ENCODE data around the gene ZNF326. TPM values are rescaled to one million over a fixed set of nuclear protein-coding genes. Genes with fewer than 3 reads are reported as not detected.
"Not testable (repeated sequence)": the region's sequence is repeated elsewhere in the genome, so short reads cannot be mapped to it uniquely, and the experiment has no call there.

The ZNF326 gene
- total RNA-seq, 1 experiment from 2014 or later, result 28.9 TPM

- DNase-seq (ENCODE audit: unreplicated experiment), result no peak
- intact Hi-C loops (cut with micrococcal nuclease), result loop anchor here (10.0 kb wide), 1 partner anchor 67 kb away; no protein-coding TSS in a partner anchor
- no peaks in the 10 kb centered on the region for H3K4me1 Mint-ChIP-seq (ENCODE audit: insufficient read depth, unreplicated experiment)
- no peak overlapping the region for H3K27ac Mint-ChIP-seq (ENCODE audit: low read depth, unreplicated experiment)
- ChIA-PET CTCF (interaction anchor here (0.6 kb wide), 1 partner anchor 8 kb away, joined by 3 read pairs; no protein-coding TSS in a partner anchor), POLR2A (no interaction called here)
- H3K4me3 Mint-ChIP-seq (ENCODE audit: unreplicated experiment), result no peak overlapping the region
- TF ChIP-seq, protein P1, sequence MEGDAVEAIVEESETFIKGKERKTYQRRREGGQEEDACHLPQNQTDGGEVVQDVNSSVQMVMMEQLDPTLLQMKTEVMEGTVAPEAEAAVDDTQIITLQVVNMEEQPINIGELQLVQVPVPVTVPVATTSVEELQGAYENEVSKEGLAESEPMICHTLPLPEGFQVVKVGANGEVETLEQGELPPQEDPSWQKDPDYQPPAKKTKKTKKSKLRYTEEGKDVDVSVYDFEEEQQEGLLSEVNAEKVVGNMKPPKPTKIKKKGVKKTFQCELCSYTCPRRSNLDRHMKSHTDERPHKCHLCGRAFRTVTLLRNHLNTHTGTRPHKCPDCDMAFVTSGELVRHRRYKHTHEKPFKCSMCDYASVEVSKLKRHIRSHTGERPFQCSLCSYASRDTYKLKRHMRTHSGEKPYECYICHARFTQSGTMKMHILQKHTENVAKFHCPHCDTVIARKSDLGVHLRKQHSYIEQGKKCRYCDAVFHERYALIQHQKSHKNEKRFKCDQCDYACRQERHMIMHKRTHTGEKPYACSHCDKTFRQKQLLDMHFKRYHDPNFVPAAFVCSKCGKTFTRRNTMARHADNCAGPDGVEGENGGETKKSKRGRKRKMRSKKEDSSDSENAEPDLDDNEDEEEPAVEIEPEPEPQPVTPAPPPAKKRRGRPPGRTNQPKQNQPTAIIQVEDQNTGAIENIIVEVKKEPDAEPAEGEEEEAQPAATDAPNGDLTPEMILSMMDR (IDR thresholded peaks at IDR 0.05; ENCODE audit: unreplicated experiment), result no peak
- H3K9me3 Mint-ChIP-seq (ENCODE audit: unreplicated experiment), result no peaks in the 10 kb centered on the region
- BruUV-seq (replicated peaks), result no TSS peak
- H3K36me3 Mint-ChIP-seq (ENCODE audit: insufficient read depth, unreplicated experiment), result no peaks in the 10 kb centered on the region
- H3K27me3 Mint-ChIP-seq (ENCODE audit: insufficient read depth, unreplicated experiment), result peaks cover 16% of the 10 kb centered on the region
Measured at GRCh38 chr1:90048043-90048442, 53.1 kb downstream of the ZNF326 start.

GRCh38 chr1:90062700-90063643, 68.1 kb downstream of the ZNF326 start:
- H3K4me1 Mint-ChIP-seq (ENCODE audit: insufficient read depth, unreplicated experiment); H3K4me3 Mint-ChIP-seq (ENCODE audit: unreplicated experiment); DNase-seq (ENCODE audit: unreplicated experiment); H3K9me3 Mint-ChIP-seq (ENCODE audit: unreplicated experiment); CTCF ChIA-PET; H3K36me3 Mint-ChIP-seq (ENCODE audit: insufficient read depth, unreplicated experiment); intact Hi-C loops (cut with micrococcal nuclease); BruUV-seq (replicated peaks); H3K27ac Mint-ChIP-seq (ENCODE audit: low read depth, unreplicated experiment): not testable (repeated sequence)
- POLR2A ChIA-PET, result interaction anchor here (0.6 kb wide), 1 partner anchor 648 kb away, joined by 3 read pairs; no protein-coding TSS in a partner anchor
- H3K27me3 Mint-ChIP-seq (ENCODE audit: insufficient read depth, unreplicated experiment), result peaks cover 30% of the 10 kb centered on the region

- H3K9me3 Mint-ChIP-seq (ENCODE audit: unreplicated experiment); POLR2A ChIA-PET; DNase-seq (ENCODE audit: unreplicated experiment); H3K36me3 Mint-ChIP-seq (ENCODE audit: insufficient read depth, unreplicated experiment); BruUV-seq (replicated peaks); intact Hi-C loops (cut with micrococcal nuclease); H3K27ac Mint-ChIP-seq (ENCODE audit: low read depth, unreplicated experiment); H3K4me1 Mint-ChIP-seq (ENCODE audit: insufficient read depth, unreplicated experiment); H3K4me3 Mint-ChIP-seq (ENCODE audit: unreplicated experiment): not testable (repeated sequence)
- H3K27me3 Mint-ChIP-seq (ENCODE audit: insufficient read depth, unreplicated experiment), result peaks cover 38% of the 10 kb centered on the region
- CTCF ChIA-PET, result interaction anchor here (0.6 to 0.7 kb wide), 3 partner anchors 183 to 517 kb away, joined by 3 read pairs; no protein-coding TSS in a partner anchor
Measured at GRCh38 chr1:90064109-90064508, 69.2 kb downstream of the ZNF326 start.

GRCh38 chr1:90067194-90067931, 72.5 kb downstream of the ZNF326 start:
- H3K27ac Mint-ChIP-seq (ENCODE audit: low read depth, unreplicated experiment), result no peak overlapping the region
- peaks cover 64% of the 10 kb centered on the region for H3K27me3 Mint-ChIP-seq (ENCODE audit: insufficient read depth, unreplicated experiment)
- H3K4me1 Mint-ChIP-seq (ENCODE audit: insufficient read depth, unreplicated experiment), result no peaks in the 10 kb centered on the region
- H3K4me3 Mint-ChIP-seq (ENCODE audit: unreplicated experiment), result no peak overlapping the region
- no peaks in the 10 kb centered on the region for H3K36me3 Mint-ChIP-seq (ENCODE audit: insufficient read depth, unreplicated experiment)
- no TSS peak for BruUV-seq (replicated peaks)
- intact Hi-C loops (cut with micrococcal nuclease), result no loop called here
- H3K9me3 Mint-ChIP-seq (ENCODE audit: unreplicated experiment), result peaks cover 9% of the 10 kb centered on the region
- DNase-seq (ENCODE audit: unreplicated experiment), result no peak
- TF ChIP-seq, protein P1 (IDR thresholded peaks at IDR 0.05; ENCODE audit: unreplicated experiment), result no peak
- ChIA-PET POLR2A (interaction anchor here (0.5 to 0.6 kb wide), 2 partner anchors 33 to 247 kb away, joined by 3 read pairs; partner anchors contain the start of gene LRRC8D), CTCF (interaction anchor here (0.9 to 1.5 kb wide), 2 partner anchors 15 to 22 kb away, joined by 3 to 4 read pairs; no protein-coding TSS in a partner anchor)
